K562 (cell line): ENCODE data around the gene THADA. TPM values are rescaled to one million over a fixed set of nuclear protein-coding genes. Genes with fewer than 3 reads are reported as not detected.

Experiments used
- ATAC-seq: fragments of 200-7000 bp; cut with Tn5 transposase; 3 replicates; pipeline ENCODE4 v1.9.1; 2020; ENCODE audit warnings: moderate library complexity
- BruUV-seq: library from RNA; stranded (reverse); fragments of 400-500 nt; replicated peaks from 2 replicates; lab custom pipeline; 2021; lab: Mats Ljungman, UMichigan
- CTCF ChIA-PET: fragments of 300-600 bp; formaldehyde crosslinking; extraction: SDS; loops from one replicate; lab custom pipeline; 2021; ENCODE audit warnings: low intra/inter-chr PET ratio; lab: Yijun Ruan, JAX
- POLR2A ChIA-PET: fragments of 300-600, 350-650 bp; sonication (Branson Sonifier 250); formaldehyde crosslinking; extraction: SDS; loops from one replicate; lab custom pipeline; 2021; ENCODE audit warnings: antibody characterized with exemption, inconsistent platforms; lab: Yijun Ruan, JAX
- DNase-seq, 4 experiments: peaks; one replicate each; pipeline versions ENCODE4 v3.0.0 to v3.0.0-alpha.2; 2011 to 2018; ENCODE audit warnings: low spot score in 3 of 4, mixed read lengths in 3 of 4; ENCODE audit errors: extremely low read depth in 1 of 4
- FAIRE-seq: peaks from 2 replicates; lab custom pipeline; 2011; peaks lifted over from hg19 to GRCh38; lab: Jason Lieb, UNC
- H2AFZ ChIP-seq: 2 replicates; pipeline ENCODE4 v1.6.0; 2011; ENCODE audit warnings: low read depth, low read length, control low read depth, inconsistent platforms
- H3K27ac ChIP-seq: fragments of 200-600 bp; 3 replicates; pipeline ENCODE4 v1.8.0; 2011; ENCODE audit warnings: low read depth, mild to moderate bottlenecking, control low read depth, inconsistent platforms, low read length, moderate library complexity, mixed read lengths; ENCODE audit errors: extremely low read depth
- H3K27me3 ChIP-seq, 2 experiments: fragments of 300-600 bp in 1 of 2; 2 replicates in 1 of 2; 3 replicates in 1 of 2; pipeline versions ENCODE4 v1.6.0 to v1.8.0; 2011; ENCODE audit warnings: inconsistent platforms in 2 of 2, low read length in 2 of 2, mild to moderate bottlenecking in 1 of 2, mixed read lengths in 1 of 2, moderate library complexity in 1 of 2; ENCODE audit not compliant: control insufficient read depth in 2 of 2, insufficient read depth in 2 of 2
- H3K36me3 ChIP-seq: fragments of 300-600 bp; 3 replicates; pipeline ENCODE4 v1.8.0; 2011; ENCODE audit warnings: mild to moderate bottlenecking, low read length, inconsistent platforms; ENCODE audit not compliant: control insufficient read depth, insufficient read depth
- H3K4me1 ChIP-seq, 2 experiments: fragments of 200-600 bp in 1 of 2; replicated peaks in 1 of 2; 2 replicates in 1 of 2; 3 replicates in 1 of 2; pipeline versions ENCODE4 v1.5.1 to v1.8.0; 2011; ENCODE audit warnings: inconsistent platforms in 2 of 2, low read length in 2 of 2, mild to moderate bottlenecking in 1 of 2, mixed read lengths in 1 of 2, moderate library complexity in 1 of 2; ENCODE audit not compliant: control insufficient read depth in 2 of 2, insufficient read depth in 2 of 2
- H3K4me2 ChIP-seq: 2 replicates; pipeline ENCODE4 v1.6.1; 2011; ENCODE audit warnings: low read length, control low read depth, inconsistent platforms, mixed read lengths; ENCODE audit not compliant: insufficient read depth
- H3K4me3 ChIP-seq: fragments of 200-600 bp; sonication (generic), shearing (Covaris generic); 2 replicates; pipeline ENCODE4 v1.5.1; 2016; ENCODE audit warnings: control low read depth, inconsistent platforms
- H3K79me2 ChIP-seq: fragments of 200-600 bp; 3 replicates; pipeline ENCODE4 v1.8.0; 2011; ENCODE audit warnings: low read length, inconsistent platforms; ENCODE audit not compliant: control insufficient read depth, insufficient read depth
- H3K9ac ChIP-seq, 2 experiments: 2 replicates each; pipeline versions ENCODE4 v1.6.0 to v1.6.1; 2011; ENCODE audit warnings: low read depth in 2 of 2, low read length in 2 of 2, control low read depth in 1 of 2, inconsistent platforms in 1 of 2, mild to moderate bottlenecking in 1 of 2, mixed read lengths in 1 of 2; ENCODE audit not compliant: insufficient read depth in 1 of 2
- H3K9me1 ChIP-seq: one replicate; pipeline ENCODE4 v1.6.0; 2011; ENCODE audit warnings: inconsistent platforms, mild to moderate bottlenecking, low read length, moderate library complexity; ENCODE audit not compliant: control insufficient read depth, insufficient read depth
- H3K9me3 ChIP-seq: replicated peaks from 2 replicates; pipeline ENCODE4 v1.5.1; 2011; ENCODE audit warnings: low read depth, low read length, inconsistent platforms; ENCODE audit not compliant: control insufficient read depth, insufficient read depth
- H4K20me1 ChIP-seq: replicated peaks from 2 replicates; pipeline ENCODE4 v1.6.1; 2011; ENCODE audit warnings: low read length, inconsistent platforms, mixed read lengths; ENCODE audit not compliant: control insufficient read depth, insufficient read depth
- FOXM1 ChIP-seq, 2 experiments: fragments of 450-650 bp in 1 of 2; sonication (generic) in 1 of 2; formaldehyde crosslinking in 1 of 2; IDR thresholded peaks; 2 replicates each; pipeline versions ENCODE4 v1.6.1 to v1.9.0; 2017 to 2022; ENCODE audit warnings: low read depth in 2 of 2, mild to moderate bottlenecking in 2 of 2, missing genetic modification reagents in 1 of 2, moderate library complexity in 1 of 2
- MYBL2 ChIP-seq, 2 experiments: fragments of 450-650 bp in 1 of 2; sonication (generic) in 1 of 2; formaldehyde crosslinking in 1 of 2; IDR thresholded peaks; 2 replicates each; pipeline versions ENCODE4 v1.6.1 to v1.8.1; 2017 to 2022; ENCODE audit warnings: borderline replicate concordance in 1 of 2, inconsistent platforms in 1 of 2, low read depth in 1 of 2, mild to moderate bottlenecking in 1 of 2, missing genetic modification reagents in 1 of 2, moderate library complexity in 1 of 2
- PTTG1 ChIP-seq: fragments of 450-650 bp; IDR thresholded peaks from 2 replicates; pipeline ENCODE4 v1.6.1; 2016; ENCODE audit warnings: low read depth, mild to moderate bottlenecking, missing genetic modification characterization, missing compliant biosample characterization
- ZMIZ1 ChIP-seq, 2 experiments: fragments of 150-350 bp in 1 of 2; IDR thresholded peaks; 2 replicates each; pipeline ENCODE4 v1.6.1; 2012 to 2016; ENCODE audit warnings: low read depth in 2 of 2, low read length in 2 of 2, mild to moderate bottlenecking in 1 of 2, moderate library complexity in 1 of 2
- WGBS: fragments of 100-300 bp; shearing (Covaris generic); methylation state at CpG from one replicate; pipeline ENCODE4 v1.1.6; 2016; ENCODE audit warnings: low coverage, mixed read lengths; ENCODE audit not compliant: insufficient coverage; ENCODE audit errors: missing lambda C conversion rate; 5-methylcytosine and 5-hydroxymethylcytosine counted together
- in situ Hi-C: fragments of 300-500 bp; cut with MboI; formaldehyde crosslinking; loops from 4 replicates; pipeline ENCODE4 v1.15.0; 2018; ENCODE audit warnings: inconsistent platforms, mixed read lengths
- intact Hi-C: fragments of 100-400 bp; cut with micrococcal nuclease; formaldehyde crosslinking; loops from 2 replicates; pipeline ENCODE4 v1.14.2; 2022
- polyA plus RNA-seq, 8 experiments: library from polyadenylated mRNA; depleted of rRNA in 4 of 8; stranded (reverse) in 5 of 8; unstranded in 3 of 8; fragments of >200 nt; fragmentation: Nextera tagmentation in 2 of 8; fragmentation: Illumina TruSeq in 1 of 8; extraction: Ambion mirVana in 2 of 8; extraction: Trizol in 1 of 8; gene quantifications; 2 replicates each; pipeline versions ENCODE4 v1.2.1 to v1.2.3, GENCODE V29; 2011 to 2014; ENCODE audit warnings: inconsistent platforms in 1 of 8, missing spikeins in 1 of 8
- total RNA-seq, 7 experiments: library from RNA; depleted of rRNA in 6 of 7; stranded (reverse); fragments of >200 nt in 6 of 7; fragmentation: Illumina TruSeq in 2 of 7; extraction: Trizol in 2 of 7; gene quantifications; 2 replicates each; pipeline versions ENCODE4 v1.2.1 to v1.2.3, GENCODE V29; 2011 to 2021; ENCODE audit warnings: low replicate concordance in 1 of 7

Gene THADA
- total and polyA plus RNA-seq, 9 of the 15 experiments (the other 6 are each of a cell fraction or from before 2014, with no cell fraction given), result 17.8 to 34.7 (median 31.9) TPM

GRCh38 chr2:43605851-43606250 lies 10.0 kb upstream of the THADA start:
- BruUV-seq, result no TSS peak
- intact Hi-C loops, result loop anchor here (5.0 kb wide), 1 partner anchor 659 kb away; no protein-coding TSS in a partner anchor

More at GRCh38 chr2:43605851-43606250, 10.0 kb upstream of the THADA start:
- POLR2A ChIA-PET, result interaction anchor here (0.5 to 0.6 kb wide), 2 partner anchors 42 to 742 kb away, joined by 3 read pairs; no protein-coding TSS in a partner anchor
- no peaks in the 10 kb centered on the region for H3K27me3 ChIP-seq
- H3K4me3 ChIP-seq, result no peak overlapping the region
- 45% methylated on average over 5 of the region's 5 CpGs for WGBS
- H3K9me1 ChIP-seq, result no peaks in the 10 kb centered on the region
- H3K36me3 ChIP-seq, result no peaks in the 10 kb centered on the region
- H3K27ac ChIP-seq, result no peak overlapping the region
- no peak overlapping the region for H3K9ac ChIP-seq
- in situ Hi-C loops, result no loop called here
- H3K79me2 ChIP-seq, result no peaks in the 10 kb centered on the region
- no peak overlapping the region for H3K4me2 ChIP-seq
- no peak for DNase-seq
- H2AFZ ChIP-seq, result peak overlapping the region; percentile 49
- TF ChIP-seq FOXM1 (IDR thresholded peaks at IDR 0.05; ENCODE audit: low read depth) (peak; percentile 87), FOXM1 (CRISPR knock-in tag; IDR thresholded peaks at IDR 0.05; ENCODE audit: low read depth) (no peak), PTTG1 (tag) (no peak), ZMIZ1 (IDR thresholded peaks at IDR 0.05; ENCODE audit: low read depth in 2 of 2, low read length in 2 of 2) (no peak), MYBL2 (IDR thresholded peaks at IDR 0.05; ENCODE audit: low read depth) (peak; percentile 61), MYBL2 (CRISPR knock-in tag; IDR thresholded peaks at IDR 0.05; ENCODE audit: borderline replicate concordance) (no peak)
- TF ChIP-seq, all 486 proteins: peak for 2
- Histone ChIP-seq H3K9me3 (no peaks in the 10 kb centered on the region), H4K20me1 (no peaks in the 10 kb centered on the region), H3K4me1 (no peaks in the 10 kb centered on the region; a peak in 1 of 5 replicates)
- CTCF ChIA-PET, result interaction anchor here (0.6 to 1.4 kb wide), 2 partner anchors 342 to 873 kb away, joined by 3 to 5 read pairs; no protein-coding TSS in a partner anchor
- ATAC-seq (no peak), FAIRE-seq (no peak)
